Measurements from ENCODE around the gene CLIP1.
"Not testable (repeated sequence)": the region's sequence is repeated elsewhere in the genome, so short reads cannot be mapped to it uniquely, and the experiment has no call there.

The CLIP1 gene

DNA sequence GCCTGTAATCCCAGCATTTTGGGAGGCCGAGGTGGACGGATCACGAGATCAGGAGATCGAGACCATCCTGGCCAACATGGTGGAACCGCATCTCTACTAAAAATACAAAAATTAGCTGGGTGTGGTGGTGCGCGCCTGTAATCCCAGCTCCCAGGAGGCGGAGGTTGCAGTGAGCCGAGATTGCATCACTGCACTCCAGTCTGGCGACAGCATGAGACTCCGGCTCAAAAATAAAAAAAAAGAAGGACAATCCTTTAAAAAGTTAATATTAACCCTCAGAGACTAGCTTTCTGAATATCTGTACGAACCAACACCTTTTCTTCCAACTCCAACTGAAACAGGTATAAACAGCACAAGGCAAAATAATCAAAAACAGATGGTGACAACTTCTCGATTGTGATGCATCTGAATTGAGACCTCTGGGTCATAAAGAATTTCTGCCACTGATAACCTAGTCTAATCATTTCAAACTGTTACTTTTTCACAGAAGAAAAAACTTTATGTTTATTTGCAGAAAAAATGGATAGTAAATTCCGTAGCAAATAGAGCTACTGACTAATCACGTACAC, 27.8 kb downstream of the CLIP1 start:
- no peak for DNase-seq

DNA sequence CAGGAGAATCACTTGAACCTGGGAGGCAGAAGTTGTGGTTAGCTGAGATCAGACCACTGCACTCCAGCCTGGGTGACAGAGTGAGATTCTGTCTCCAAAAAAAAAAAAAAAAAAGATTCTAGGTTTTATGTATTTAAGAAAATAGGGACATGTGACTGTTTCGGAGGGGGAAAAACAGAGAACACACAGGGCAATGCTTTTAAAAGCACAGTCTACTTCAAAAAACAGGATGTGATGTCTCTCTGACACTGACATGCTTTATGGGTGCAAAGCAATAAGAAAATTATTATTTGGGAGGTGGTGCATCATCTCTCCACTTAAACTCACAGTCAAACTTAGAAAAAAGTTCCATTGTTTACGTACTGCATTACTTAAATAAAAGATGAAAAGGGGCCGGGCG, 28.7 kb downstream of the CLIP1 start:
- DNase-seq: no peak

DNA sequence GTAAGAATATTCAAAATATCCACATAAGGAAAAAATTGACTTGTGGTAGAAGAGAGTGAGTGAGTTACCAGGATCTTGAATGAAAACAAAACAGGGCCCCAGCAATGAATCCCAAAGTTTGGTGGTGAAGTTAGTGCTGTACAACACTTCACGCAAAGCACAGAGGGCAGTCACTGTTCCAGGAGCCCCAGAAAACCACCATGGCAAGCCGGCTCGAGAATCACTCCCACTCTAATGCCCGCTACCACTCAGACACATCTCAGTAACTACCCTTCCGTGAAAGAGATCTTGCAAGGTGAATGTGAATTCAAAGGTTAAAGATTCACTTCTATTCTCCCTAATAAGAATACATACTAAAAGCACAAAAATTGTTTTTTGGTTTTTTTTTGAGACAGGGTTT, 30.1 kb downstream of the CLIP1 start:
- no peak for DNase-seq

DNA sequence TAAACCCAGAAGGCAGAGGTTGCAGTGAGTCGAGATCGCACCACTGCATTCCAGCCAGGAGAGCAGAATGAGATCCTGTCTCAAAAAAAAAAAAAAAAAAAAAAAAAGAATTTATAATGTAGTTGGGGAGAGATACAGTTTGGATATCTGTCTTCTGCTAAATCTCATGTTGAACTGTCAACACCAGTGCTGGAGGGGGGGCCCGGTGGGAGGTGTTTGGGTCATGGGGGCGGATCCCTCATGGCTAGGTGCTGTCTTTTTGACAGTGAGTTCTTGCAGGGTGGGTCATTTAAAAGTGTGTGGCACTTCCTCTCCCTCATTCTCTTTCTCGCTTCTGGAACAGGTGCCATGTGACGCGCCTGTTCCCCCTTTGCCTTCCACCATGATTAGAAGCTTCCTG, 32.8 kb downstream of the CLIP1 start:
- no peak for DNase-seq

DNA sequence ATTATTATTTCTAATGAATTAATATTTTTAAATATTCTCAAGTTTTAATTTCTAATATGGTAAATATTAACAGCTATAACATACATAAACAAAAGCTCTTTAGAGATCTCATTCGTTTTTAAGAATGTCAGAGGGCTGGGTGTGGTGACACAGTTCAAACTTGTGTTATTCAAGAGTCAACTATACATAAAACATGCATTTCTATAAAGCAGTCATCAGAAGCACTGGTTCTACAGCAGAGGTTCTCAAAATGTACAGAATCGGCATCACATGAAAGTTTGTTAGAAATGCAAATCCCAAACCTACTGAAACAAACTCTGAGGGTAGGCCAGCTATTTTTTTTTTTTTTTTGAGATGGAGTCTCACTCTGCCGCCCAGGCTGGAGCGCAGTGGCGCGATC, 34.6 kb downstream of the CLIP1 start:
- DNase-seq: no peak

DNA sequence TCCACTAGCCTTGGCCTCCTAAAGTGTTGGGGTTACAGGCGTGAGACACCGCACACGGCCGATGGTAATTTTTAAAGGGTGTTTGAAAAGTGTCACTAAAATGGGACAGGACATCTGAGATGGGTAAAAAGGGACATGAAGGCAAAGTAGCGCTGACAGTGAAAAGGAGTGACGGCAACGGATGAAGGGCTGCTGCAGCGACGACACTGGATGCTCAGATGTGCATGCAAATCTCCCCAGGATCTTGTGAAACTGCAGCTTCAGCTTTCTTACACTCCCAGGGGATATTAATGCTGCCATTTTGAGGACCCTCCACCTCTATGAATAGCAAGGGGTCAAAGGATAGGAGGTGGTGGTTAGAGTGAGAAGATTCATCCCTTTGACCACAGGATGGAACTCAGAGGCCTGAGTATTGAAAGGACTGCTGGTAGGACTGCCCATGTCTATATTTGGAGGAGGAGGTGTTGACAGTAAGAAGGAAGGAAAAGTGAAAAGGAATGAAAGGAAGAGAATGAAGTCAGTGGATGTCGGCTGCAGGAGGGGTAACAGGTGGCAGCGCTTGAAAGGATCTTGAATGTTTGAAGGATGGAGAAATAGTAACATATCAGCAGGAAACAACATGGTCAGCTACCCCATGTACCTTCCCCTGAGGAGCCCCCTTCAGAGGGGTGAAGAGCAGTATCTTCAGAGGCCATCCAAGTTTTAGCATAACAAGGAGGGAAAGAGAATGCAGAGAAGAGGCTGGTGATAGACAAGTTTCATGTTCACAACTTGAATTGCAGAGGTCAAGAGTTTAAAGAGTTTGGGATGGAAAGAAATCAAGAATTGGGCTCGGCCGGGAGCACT, 37.1 kb downstream of the CLIP1 start:
- DNase-seq: no peak

DNA sequence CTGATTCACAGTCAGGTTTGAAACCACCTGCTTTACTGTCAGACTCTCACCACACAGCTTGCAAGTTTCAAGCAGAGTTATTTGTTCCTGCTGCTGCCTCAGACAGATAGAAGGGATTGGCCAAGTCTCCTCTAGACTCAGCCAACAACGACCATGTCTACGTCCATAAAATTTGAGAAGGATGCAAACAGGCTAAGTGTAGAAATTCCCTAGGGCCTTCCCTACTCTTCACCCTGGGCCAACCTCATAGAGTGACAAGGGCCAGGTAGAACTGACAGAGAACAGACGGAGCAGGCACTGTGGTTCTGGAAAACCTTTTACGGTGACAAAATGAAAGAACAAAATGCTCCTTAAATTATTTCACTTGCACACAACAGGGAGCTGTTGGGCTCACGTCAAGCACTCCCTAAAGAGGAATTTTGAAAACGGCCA, 39.5 kb downstream of the CLIP1 start:
- DNase-seq: no peak

DNA sequence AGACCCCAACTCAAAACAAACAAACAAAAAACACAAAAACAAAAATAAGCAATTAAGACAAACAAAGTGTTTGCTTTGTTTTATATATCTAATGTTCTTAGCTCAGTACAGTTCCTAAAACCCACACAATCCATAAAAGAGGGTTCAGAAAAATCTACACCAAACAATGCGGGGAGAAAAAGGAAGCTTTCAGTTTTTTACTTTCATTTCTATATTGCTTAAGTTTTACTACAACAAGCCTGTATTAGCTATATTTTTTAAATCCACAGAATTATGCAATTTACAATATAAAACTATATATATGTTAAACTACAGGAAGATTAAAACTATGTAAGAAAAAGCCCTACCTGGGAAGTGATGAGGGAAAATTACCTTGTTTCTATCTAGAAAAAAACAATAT, 41.4 kb downstream of the CLIP1 start:
- DNase-seq: no peak

DNA sequence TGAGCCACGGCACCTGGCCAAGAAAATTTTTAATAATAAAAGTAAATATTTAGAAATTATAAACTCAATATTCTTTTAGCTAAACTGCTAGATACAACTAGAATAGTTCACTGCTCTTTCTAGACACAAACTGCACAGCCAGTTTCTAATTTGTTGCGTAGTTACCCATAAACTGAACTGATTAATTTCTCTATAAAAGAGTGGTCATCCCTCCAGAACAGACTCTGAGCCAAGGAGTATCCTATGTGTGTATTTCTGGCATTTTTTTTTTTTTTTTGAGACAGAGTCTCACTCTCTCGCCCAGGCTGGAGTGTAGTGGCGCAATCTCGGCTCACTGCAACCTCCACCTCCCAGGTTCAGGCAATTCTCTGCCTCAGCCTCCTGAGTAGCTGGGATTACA, 45.7 kb downstream of the CLIP1 start:
- not testable (repeated sequence) for DNase-seq

DNA sequence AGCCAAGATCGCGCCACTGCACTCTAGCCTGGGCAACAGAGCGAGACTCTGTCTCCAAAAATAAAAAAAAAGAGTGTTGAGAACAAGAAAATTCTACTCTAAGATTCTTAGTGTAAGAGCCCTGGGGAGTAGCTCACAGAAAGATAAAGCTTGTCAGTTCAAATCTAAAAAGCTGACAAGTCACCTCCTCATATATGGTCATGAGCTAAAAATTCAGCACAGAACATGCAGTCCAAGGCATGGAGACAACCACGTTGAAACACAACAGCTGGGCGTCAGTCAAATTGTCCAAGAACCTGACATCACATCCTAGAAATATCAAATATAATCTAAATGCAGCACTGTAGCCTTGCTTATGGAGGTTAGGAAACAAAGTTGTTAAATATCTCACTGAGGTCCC, 47.8 kb downstream of the CLIP1 start:
- DNase-seq: no peak

DNA sequence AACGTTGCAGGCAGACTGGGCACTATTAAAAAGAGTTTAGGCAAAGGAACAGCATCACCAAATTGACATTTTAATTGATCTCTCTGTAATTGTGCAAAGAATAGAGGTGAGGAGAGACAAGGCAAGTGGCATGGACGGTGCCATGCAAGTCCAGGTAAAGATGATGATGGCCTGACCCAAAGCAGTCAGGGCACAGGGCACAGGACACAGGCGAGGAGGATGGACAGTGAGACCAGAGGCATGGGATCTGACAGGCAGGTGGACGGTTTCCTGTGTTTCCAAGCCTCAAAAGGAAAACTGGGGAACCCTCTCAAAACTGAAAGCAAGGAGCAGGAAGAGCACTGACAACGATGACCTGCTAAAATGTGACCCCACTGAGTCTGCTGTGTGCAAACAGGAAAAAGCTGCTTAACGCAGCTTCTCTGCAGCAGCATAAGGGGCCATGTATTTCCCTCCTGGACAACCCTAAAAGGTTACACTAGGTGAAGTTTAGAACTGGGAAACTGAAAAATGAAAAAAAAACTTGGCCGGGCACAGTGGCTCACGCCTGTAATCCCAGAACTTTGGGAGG, 50.9 kb downstream of the CLIP1 start:
- DNase-seq: no peak

DNA sequence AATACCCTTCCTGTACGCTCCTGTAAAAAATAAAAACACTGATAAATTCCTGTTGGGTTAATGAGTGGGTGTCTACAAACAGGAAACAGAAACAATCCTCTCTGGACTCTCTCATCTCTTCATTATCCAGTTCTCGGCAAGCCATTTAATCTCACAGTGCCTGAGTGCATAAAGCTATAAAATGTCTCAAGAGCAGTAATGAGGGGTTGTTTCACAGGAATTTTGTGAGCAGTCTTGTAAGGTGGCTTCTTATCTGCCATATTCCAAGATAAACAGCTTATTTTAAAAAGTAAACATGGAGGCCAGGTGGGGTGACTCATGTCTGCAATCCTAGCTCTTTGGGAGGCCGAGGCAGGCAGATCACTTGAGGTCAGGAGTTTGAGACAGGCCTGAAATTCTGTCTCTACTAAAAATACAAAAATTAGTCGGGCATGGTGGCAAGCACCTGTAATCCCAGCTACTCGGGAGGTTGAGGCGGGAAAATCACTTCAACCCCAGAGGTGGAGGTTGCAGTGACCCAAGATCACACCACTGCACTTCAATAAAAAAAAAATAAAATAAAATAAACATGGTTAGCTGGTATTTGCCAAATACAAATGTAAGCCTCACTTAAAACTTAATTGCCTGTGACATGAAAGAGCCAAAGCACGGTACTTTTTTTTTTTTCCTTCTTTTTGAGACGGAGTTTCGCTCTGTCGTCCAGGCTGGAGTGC, 54.0 kb downstream of the CLIP1 start:
- DNase-seq: no peak

DNA sequence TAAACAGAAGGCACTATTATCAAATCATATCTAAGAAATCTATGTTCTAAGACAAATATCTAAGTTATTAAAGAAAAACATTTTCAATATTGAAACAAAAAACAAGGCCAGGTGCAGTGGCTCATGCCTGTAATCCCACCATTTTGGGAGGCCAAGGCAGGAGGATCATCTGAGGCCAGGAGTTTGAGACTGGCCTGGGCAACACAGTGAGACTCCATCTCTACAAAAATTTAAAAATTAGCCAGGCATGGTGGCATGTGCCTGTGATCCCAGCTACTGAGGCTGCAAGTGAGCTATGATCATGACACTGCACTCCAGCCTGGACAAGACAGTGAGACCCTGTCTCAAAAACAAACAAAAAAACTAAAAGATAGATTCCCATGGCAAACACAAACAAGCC, 54.8 kb downstream of the CLIP1 start:
- DNase-seq: not testable (repeated sequence)

DNA sequence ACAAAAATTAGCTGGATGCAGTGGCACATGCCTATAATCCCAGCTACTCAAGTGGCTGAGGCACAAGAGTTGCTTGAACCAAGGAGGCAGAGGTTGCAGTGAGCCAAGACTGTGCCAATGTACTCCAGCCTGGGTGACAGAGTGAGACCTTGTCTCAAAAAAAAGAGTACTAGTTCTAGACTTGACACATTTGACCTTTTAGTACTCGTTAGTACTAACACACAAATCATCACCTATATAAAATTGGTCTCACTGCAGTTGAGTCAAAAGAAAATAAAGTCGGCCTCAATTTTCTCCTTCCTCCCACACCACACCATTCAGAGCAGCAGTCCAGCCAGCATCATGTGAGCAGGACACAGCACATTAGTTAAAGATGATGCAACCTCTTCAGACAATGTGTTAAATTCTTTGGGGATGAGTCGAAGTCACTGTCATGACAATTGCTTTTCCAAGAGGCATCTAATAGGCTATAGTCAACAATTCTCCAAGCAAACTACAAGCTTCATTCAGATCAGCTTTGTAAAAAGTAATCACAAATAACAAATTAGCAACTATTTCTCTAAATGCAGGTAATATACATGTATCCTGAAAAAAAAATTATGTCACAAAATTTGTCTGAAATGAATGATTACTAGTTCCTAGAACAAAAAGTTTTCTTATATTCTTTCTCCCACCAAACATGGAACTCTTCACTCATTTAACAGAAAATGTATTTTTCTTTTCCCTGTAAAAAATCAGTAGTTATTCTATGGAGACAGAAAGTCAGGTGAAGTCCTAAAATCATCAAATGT, 55.6 kb downstream of the CLIP1 start:
- peak; percentile 75 to 85 for DNase-seq

DNA sequence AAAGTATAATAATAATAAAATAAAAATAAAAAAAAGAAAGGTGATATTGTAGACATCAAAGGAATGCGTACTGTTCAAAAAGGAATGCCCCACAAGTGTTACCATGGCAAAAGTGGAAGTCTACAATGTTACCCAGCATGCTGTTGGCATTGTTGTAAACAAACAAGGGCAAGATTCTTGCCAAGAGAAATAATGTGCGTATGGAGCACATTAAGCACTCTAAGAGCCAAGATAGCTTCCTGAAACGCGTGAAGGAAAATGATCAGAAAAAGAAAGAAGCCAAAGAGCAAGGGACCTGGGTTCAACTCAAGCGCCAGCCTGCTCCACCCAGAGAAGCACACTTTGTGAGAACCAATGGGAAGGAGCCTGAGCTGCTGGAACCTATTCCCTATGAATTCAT, 57.2 kb downstream of the CLIP1 start:
- DNase-seq: not testable (repeated sequence)

DNA sequence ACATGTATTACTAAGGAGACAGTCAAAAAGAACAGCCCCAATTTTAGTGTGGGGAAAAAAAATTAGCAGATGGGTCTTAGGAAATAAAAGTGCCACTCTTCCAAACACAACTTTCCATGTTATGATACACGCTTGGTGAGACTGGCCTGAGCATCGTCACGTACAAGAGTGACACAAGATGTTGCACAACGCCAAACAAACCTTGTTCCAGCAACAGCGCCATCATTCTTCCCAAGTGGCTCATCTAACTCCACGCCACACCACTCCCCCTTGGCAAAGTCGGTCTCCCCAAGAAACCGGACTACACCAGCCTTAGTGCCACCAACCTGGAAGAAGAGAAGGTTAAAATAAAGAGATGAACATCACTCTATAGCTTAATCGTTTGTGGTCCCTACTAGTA, 58.7 kb downstream of the CLIP1 start:
- DNase-seq: no peak

DNA sequence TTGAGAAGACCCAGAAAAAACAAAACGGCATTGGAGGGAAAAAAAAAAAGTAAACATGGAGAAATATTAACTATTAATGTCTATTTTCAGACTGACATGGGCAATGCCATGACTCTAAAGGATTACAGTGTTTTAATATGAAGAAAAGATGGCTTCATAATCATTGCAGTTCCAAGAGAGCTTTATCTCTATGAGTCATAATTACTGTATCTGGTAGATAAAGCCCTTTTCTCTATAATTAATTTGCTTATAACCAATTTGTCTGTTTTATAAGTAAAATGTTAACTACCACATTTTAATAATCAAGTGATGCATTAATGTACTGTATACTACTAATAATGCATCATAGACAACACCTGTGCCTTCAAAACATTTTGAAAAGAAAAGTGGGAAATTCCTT, 59.7 kb downstream of the CLIP1 start:
- no peak for DNase-seq

DNA sequence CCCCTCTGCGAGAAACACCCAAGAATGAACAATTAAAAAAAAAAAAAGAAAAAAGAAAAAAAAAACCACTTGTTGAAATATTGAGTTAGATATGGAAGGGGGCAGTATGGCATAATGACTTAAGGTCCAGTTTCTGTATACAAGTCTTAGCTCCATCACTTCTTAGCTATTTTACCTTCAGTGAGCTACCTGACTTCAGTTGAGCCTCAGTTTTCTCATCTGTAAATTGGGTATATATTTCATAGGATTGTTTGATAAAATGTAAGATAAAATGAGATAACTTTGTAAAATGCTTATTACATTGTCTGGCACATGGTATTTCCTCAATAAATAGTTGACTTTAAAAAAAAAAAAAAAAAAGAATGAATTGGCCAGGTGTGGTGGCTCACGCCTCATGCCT, 64.1 kb downstream of the CLIP1 start:
- DNase-seq: not testable (repeated sequence)

DNA sequence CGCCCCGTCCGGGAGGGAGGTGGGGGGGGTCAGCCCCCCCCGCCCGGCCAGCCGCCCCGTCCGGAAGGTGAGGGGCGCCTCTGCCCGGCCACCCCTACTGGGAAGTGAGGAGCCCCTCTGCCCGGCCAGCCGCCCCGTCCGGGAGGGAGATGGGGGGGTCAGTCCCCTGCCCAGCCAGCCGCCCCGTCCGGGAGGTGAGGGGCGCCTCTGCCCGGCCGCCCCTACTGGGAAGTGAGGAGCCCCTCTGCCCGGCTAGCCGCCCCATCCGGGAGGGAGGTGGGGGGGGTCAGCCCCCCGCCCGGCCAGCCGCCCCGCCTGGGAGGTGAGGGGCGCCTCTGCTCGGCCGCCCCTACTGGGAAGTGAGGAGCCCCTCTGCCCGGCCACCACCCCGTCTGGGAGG, 64.9 kb downstream of the CLIP1 start:
- not testable (repeated sequence) for DNase-seq

DNA sequence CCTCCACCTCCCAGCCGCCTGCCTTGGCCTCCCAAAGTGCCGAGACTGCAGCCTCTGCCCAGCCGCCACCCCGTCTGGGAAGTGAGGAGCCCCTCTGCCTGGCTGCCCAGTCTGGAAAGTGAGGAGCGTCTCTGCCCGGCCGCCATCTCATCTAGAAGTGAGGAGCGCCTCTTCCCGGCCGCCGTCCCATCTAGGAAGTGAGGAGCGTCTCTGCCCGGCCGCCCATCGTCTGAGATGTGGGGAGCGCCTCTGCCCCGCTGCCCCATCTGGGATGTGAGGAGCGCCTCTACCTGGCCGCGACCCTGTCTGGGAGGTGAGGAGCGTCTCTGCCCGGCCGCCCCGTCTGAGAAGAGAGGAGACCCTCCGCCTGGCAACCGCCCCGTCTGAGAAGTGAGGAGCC, 65.5 kb downstream of the CLIP1 start:
- not testable (repeated sequence) for DNase-seq

DNA sequence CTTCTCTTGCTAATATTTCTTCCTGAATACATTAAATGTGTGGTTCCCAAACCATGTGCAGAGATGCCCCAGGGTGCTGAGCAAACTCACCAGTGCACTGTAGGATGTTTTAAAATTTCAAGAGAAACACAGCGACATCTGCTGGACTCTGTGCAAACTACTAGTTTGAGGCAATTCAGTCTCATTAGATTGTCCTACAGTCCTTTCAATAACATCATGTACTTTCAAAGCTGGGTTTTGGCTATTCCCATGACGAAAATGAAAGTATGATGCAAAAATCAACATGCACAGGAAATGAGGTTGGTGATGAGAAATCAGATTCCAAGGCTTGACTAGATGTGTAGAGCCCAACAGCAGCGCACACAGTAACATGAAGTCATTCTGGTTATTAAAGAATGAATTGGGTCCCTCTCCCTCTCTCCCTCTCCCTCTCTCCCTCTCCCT, 66.3 kb downstream of the CLIP1 start:
- DNase-seq: peak; percentile 32 to 58

DNA sequence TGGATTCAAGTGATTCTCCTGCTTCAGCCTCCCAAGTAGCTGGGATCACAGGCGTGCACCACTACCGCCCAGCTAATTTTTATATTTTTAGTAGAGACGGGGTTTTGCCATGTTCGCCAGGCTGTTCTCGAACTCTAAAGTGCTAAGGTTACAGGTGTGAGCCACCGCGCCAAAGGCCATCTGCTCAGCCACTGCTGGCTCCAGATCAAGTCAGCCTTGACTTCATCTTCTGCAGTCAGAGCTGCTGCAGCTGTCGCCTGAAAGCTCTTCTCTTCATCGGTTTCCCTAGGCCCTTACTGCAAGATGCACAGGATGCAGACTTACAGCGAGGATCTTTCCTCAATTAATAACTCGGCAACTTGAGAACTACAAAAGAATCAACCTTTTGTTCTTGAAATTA, 66.8 kb downstream of the CLIP1 start:
- DNase-seq: no peak

Data from SW 1271 (cell line).